H1 (cell line): ENCODE measurements around the gene PEX14. TPM values are rescaled to one million over a fixed set of nuclear protein-coding genes. Genes with fewer than 3 reads are reported as not detected.

Experiments
- CTCF ChIA-PET: fragments of 300-600 bp; sonication (Branson Sonifier 250); formaldehyde crosslinking; loops from one replicate; lab custom pipeline; 2021; ENCODE audit not compliant: partially characterized antibody; lab: Charles Lee
- POLR2A ChIA-PET: fragments of 300-600 bp; sonication (Branson Sonifier 250); formaldehyde crosslinking; loops from one replicate; lab custom pipeline; 2021; ENCODE audit warnings: inconsistent platforms; ENCODE audit not compliant: partially characterized antibody; lab: Charles Lee
- DNase-seq, 2 experiments: peaks; one replicate each; pipeline versions ENCODE4 v3.0.0 to v3.0.0-alpha.2; 2010 to 2022; ENCODE audit warnings: low spot score in 2 of 2, low read depth in 1 of 2, mixed read lengths in 1 of 2
- FAIRE-seq: peaks from 2 replicates; lab custom pipeline; 2011; peaks lifted over from hg19 to GRCh38; lab: Jason Lieb, UNC
- H2AFZ ChIP-seq: 2 replicates; pipeline ENCODE4 v1.8.1; 2012; ENCODE audit warnings: low read length, inconsistent platforms
- H2AK5ac ChIP-seq: 2 replicates; pipeline ENCODE4 v1.6.1; 2013; ENCODE audit warnings: low read depth, low read length
- H2BK120ac ChIP-seq: replicated peaks from 2 replicates; pipeline ENCODE3; 2013; ENCODE audit warnings: low read depth, low read length, inconsistent platforms
- H2BK12ac ChIP-seq: 2 replicates; pipeline ENCODE4 v1.6.1; 2013; ENCODE audit warnings: low read depth, low read length
- H2BK15ac ChIP-seq: 2 replicates; pipeline ENCODE4 v1.6.1; 2013; ENCODE audit warnings: low read length
- H2BK20ac ChIP-seq: 2 replicates; pipeline ENCODE4 v1.6.1; 2013; ENCODE audit warnings: low read length
- H2BK5ac ChIP-seq: 2 replicates; pipeline ENCODE4 v1.6.1; 2013; ENCODE audit warnings: low read depth, low read length
- H3K14ac ChIP-seq: 2 replicates; pipeline ENCODE4 v1.6.1; 2013; ENCODE audit warnings: inconsistent platforms; ENCODE audit not compliant: insufficient read length
- H3K18ac ChIP-seq: 2 replicates; pipeline ENCODE4 v1.6.1; 2013; ENCODE audit warnings: low read length; ENCODE audit errors: extremely low read depth
- H3K23ac ChIP-seq: 2 replicates; pipeline ENCODE4 v1.6.1; 2013; ENCODE audit warnings: inconsistent platforms; ENCODE audit not compliant: insufficient read length
- H3K23me2 ChIP-seq: 2 replicates; pipeline ENCODE4 v1.6.1; 2013; ENCODE audit warnings: low read depth, low read length
- H3K27ac ChIP-seq: 2 replicates; pipeline ENCODE4 v1.6.1; 2011; ENCODE audit warnings: low read depth, low read length, inconsistent platforms
- H3K27me3 ChIP-seq, 4 experiments: replicated peaks in 1 of 4; 1 replicate in 1 of 4; 2 replicates in 3 of 4; pipeline versions ENCODE4 v1.6.1 to v1.8.1; 2011 to 2013; ENCODE audit warnings: low read length in 3 of 4, mild to moderate bottlenecking in 3 of 4, inconsistent platforms in 2 of 4, mixed read lengths in 2 of 4, moderate library complexity in 1 of 4; ENCODE audit not compliant: control insufficient read depth in 3 of 4, insufficient read depth in 3 of 4; ENCODE audit errors: extremely low read depth in 1 of 4
- H3K36me3 ChIP-seq, 4 experiments: 2 replicates each; pipeline versions ENCODE4 v1.6.1 to v1.8.1; 2011 to 2013; ENCODE audit warnings: mild to moderate bottlenecking in 4 of 4, low read length in 3 of 4, moderate library complexity in 2 of 4, control low read depth in 1 of 4, inconsistent platforms in 1 of 4; ENCODE audit not compliant: insufficient read depth in 4 of 4, control insufficient read depth in 2 of 4
- H3K4ac ChIP-seq: replicated peaks from 2 replicates; pipeline ENCODE3; 2013; ENCODE audit warnings: low read length, low read depth, mixed read lengths, inconsistent platforms; ENCODE audit not compliant: insufficient read length
- H3K4me1 ChIP-seq, 4 experiments: replicated peaks in 1 of 4; 1 replicate in 1 of 4; 2 replicates in 3 of 4; pipeline versions ENCODE4 v1.6.1 to v1.8.1; 2011 to 2013; ENCODE audit warnings: low read length in 3 of 4, inconsistent platforms in 2 of 4, mixed read lengths in 1 of 4; ENCODE audit not compliant: insufficient read depth in 4 of 4, control insufficient read depth in 3 of 4
- H3K4me2 ChIP-seq, 2 experiments: 2 replicates each; pipeline versions ENCODE4 v1.6.1 to v1.8.1; 2011 to 2013; ENCODE audit warnings: low read depth in 2 of 2, low read length in 2 of 2, control low read depth in 1 of 2, inconsistent platforms in 1 of 2, mild to moderate bottlenecking in 1 of 2; ENCODE audit not compliant: insufficient read depth in 1 of 2
- H3K4me3 ChIP-seq, 4 experiments: fragments of 200-600, 300-600 bp in 1 of 4; sonication (generic), shearing (Covaris generic), sonication (Bioruptor Twin) in 1 of 4; 2 replicates each; pipeline versions ENCODE4 v1.5.1 to v1.8.1; 2011 to 2016; ENCODE audit warnings: low read length in 4 of 4, low read depth in 3 of 4, control low read depth in 2 of 4, inconsistent platforms in 2 of 4, mild to moderate bottlenecking in 2 of 4, mixed read lengths in 1 of 4, moderate library complexity in 1 of 4; ENCODE audit not compliant: insufficient read depth in 2 of 4; ENCODE audit errors: extremely low read depth in 1 of 4
- H3K56ac ChIP-seq: replicated peaks from 2 replicates; pipeline ENCODE3; 2013; ENCODE audit warnings: low read depth, mild to moderate bottlenecking, mixed read lengths, low read length, inconsistent platforms; ENCODE audit not compliant: insufficient read length
- H3K79me1 ChIP-seq: 2 replicates; pipeline ENCODE4 v1.6.1; 2013; ENCODE audit warnings: low read depth, low read length, control low read depth
- H3K79me2 ChIP-seq, 2 experiments: 2 replicates each; pipeline versions ENCODE4 v1.6.1 to v1.8.1; 2012 to 2013; ENCODE audit warnings: low read length in 2 of 2, mild to moderate bottlenecking in 2 of 2, inconsistent platforms in 1 of 2; ENCODE audit not compliant: insufficient read depth in 2 of 2, control insufficient read depth in 1 of 2
- H3K9ac ChIP-seq, 4 experiments: replicated peaks in 1 of 4; 1 replicate in 1 of 4; 2 replicates in 3 of 4; pipeline versions ENCODE4 v1.6.1 to v1.8.1; 2011 to 2013; ENCODE audit warnings: low read depth in 3 of 4, low read length in 3 of 4, control low read depth in 2 of 4, mild to moderate bottlenecking in 2 of 4, moderate library complexity in 2 of 4, inconsistent platforms in 1 of 4; ENCODE audit errors: extremely low read depth in 1 of 4
- H3K9me3 ChIP-seq, 2 experiments: 2 replicates each; pipeline versions ENCODE4 v1.6.1 to v1.8.1; 2012 to 2013; ENCODE audit warnings: mild to moderate bottlenecking in 2 of 2, moderate library complexity in 2 of 2, control low read depth in 1 of 2, inconsistent platforms in 1 of 2, low read depth in 1 of 2, low read length in 1 of 2, mixed read lengths in 1 of 2; ENCODE audit not compliant: insufficient read depth in 2 of 2
- H4K20me1 ChIP-seq, 2 experiments: replicated peaks in 1 of 2; 2 replicates each; pipeline versions ENCODE3 to v1.8.1; 2011 to 2013; ENCODE audit warnings: inconsistent platforms in 2 of 2, low read length in 2 of 2, mild to moderate bottlenecking in 1 of 2; ENCODE audit not compliant: insufficient read depth in 2 of 2, control insufficient read depth in 1 of 2
- H4K5ac ChIP-seq: 2 replicates; pipeline ENCODE4 v1.6.1; 2013; ENCODE audit warnings: low read length, low read depth, mixed read lengths, inconsistent platforms; ENCODE audit not compliant: insufficient read length
- H4K8ac ChIP-seq: 2 replicates; pipeline ENCODE4 v1.8.0; 2013; ENCODE audit warnings: mild to moderate bottlenecking, moderate library complexity, low read length, inconsistent platforms; ENCODE audit not compliant: insufficient read depth; ENCODE audit errors: extremely low read depth
- H4K91ac ChIP-seq: replicated peaks from 2 replicates; pipeline ENCODE3; 2013; ENCODE audit warnings: low read length, mixed read lengths, inconsistent platforms; ENCODE audit not compliant: insufficient read length
- GABPA ChIP-seq: IDR thresholded peaks from 2 replicates; pipeline ENCODE4 v1.6.1; 2011; ENCODE audit warnings: mild to moderate bottlenecking, low read length, moderate library complexity, borderline replicate concordance; ENCODE audit not compliant: insufficient read depth
- POLR2AphosphoS5 ChIP-seq: IDR thresholded peaks from 2 replicates; pipeline ENCODE4 v1.6.1; 2011; ENCODE audit warnings: low read depth, low read length
- RAD21 ChIP-seq, 2 experiments: IDR thresholded peaks in 1 of 2; conservative IDR thresholded peaks in 1 of 2; 2 replicates each; pipeline ENCODE4 v1.6.1; 2011; ENCODE audit warnings: low read depth in 2 of 2, low read length in 2 of 2, improper control_type of control experiment in 1 of 2, inconsistent platforms in 1 of 2, mild to moderate bottlenecking in 1 of 2, moderate library complexity in 1 of 2
- WGBS, 2 experiments: shearing (Covaris generic) in 1 of 2; methylation state at CpG; one replicate each; pipeline versions ENCODE4 v1.1.6 to v1.1.7; 2013 to 2015; ENCODE audit warnings: low lambda C conversion rate in 2 of 2, mixed read lengths in 2 of 2, inconsistent platforms in 1 of 2, low coverage in 1 of 2, missing lambda C conversion rate in 1 of 2; ENCODE audit not compliant: insufficient replicate concordance in 2 of 2, insufficient coverage in 1 of 2, insufficient read length in 1 of 2; ENCODE audit errors: extremely low coverage in 1 of 2, missing lambda C conversion rate in 1 of 2; 5-methylcytosine and 5-hydroxymethylcytosine counted together
- polyA plus RNA-seq, 7 experiments: library from polyadenylated mRNA; depleted of rRNA in 3 of 7; stranded (reverse) in 5 of 7; unstranded in 2 of 7; fragments of >200 nt in 5 of 7; fragments of 200-250 nt in 2 of 7; gene quantifications; 1 replicate in 5 of 7; 2 replicates in 1 of 7; 4 replicates in 1 of 7; pipeline versions ENCODE4 v1.2.1 to v1.2.3, GENCODE V29; 2011 to 2013; ENCODE audit warnings: missing spikeins in 2 of 7, mixed read lengths in 2 of 7
- total RNA-seq: library from RNA; stranded (reverse); fragmentation: NEBNext Ultra II Directional; extraction: Animal tissue kit (Norgen Biotek cat#: 25700); gene quantifications from 2 replicates; pipeline ENCODE4 v1.2.1, GENCODE V29; 2021

PEX14 gene
- total and polyA plus RNA-seq, 2 of the 8 experiments (the other 6 are each of a cell fraction or from before 2014, with no cell fraction given) = 13.0 to 19.8 TPM

- Histone ChIP-seq H3K4me3 (no peak overlapping the region), H3K27me3 (peaks cover 0 to 2% (median 0%) of the 10 kb centered on the region in 4 experiments; a peak in 1 of 7 replicates), H4K8ac (peak overlapping the region; percentile 81; the same call in 1 of the 2 replicates), H3K9me3 (no peaks in the 10 kb centered on the region), H2BK15ac (no peak overlapping the region), H2BK5ac (no peak overlapping the region), H4K91ac (no peak overlapping the region), H3K14ac (no peak overlapping the region), H3K18ac (no peak overlapping the region; the same call in 1 of the 2 replicates), H3K4me2 (no peak overlapping the region), H2BK120ac (no peak overlapping the region), H3K36me3 (peaks cover 0 to 3% (median 1%) of the 10 kb centered on the region in 4 experiments; a peak in 5 of 8 replicates), H3K4ac (no peak overlapping the region), H2AK5ac (no peak overlapping the region), H3K56ac (no peak overlapping the region), H3K79me1 (no peaks in the 10 kb centered on the region; the same call in none of the 2 replicates), H2BK12ac (0 out of 2 replicates have a peak overlapping the region, but pooled peaks have one; percentile 60), H2AFZ (no peak overlapping the region), H2BK20ac (no peak overlapping the region), H3K9ac (no peak overlapping the region), H3K23ac (no peak overlapping the region), H4K5ac (no peak overlapping the region), H3K27ac (no peak overlapping the region), H3K4me1 (peaks cover 0 to 23% (median 13%) of the 10 kb centered on the region in 4 experiments; a peak in 5 of 7 replicates), H3K79me2 (no peaks in the 10 kb centered on the region), H4K20me1 (peaks cover 1 to 12% of the 10 kb centered on the region in 2 experiments), H3K23me2 (peaks cover 12% of the 10 kb centered on the region)
- WGBS, 2 experiments = 35% methylated on average over 11 of the region's 15 CpGs; no CpG with 5 or more reads in 1 of the 2 experiments
- ChIA-PET CTCF (interaction anchor here (0.9 to 1.4 kb wide), 7 partner anchors 10 to 206 kb away, joined by 3 to 4 read pairs (median 3); no protein-coding TSS in a partner anchor), POLR2A (interaction anchor here (1.0 to 1.5 kb wide), 3 partner anchors 13 to 41 kb away, joined by 3 to 5 read pairs (median 3); no protein-coding TSS in a partner anchor)
- FAIRE-seq (no peak), DNase-seq (peak in 1 of 2 experiments; percentile 81)
- TF ChIP-seq POLR2AphosphoS5 (no peak), GABPA (peak; percentile 76), RAD21 (IDR thresholded peaks at IDR 0.05 in 1 of 2, conservative IDR thresholded peaks at IDR 0.05 in 1 of 2; ENCODE audit: low read depth in 2 of 2, low read length in 2 of 2) (peak in 1 of 2 experiments; percentile 21; a peak in 1 of 4 replicates)
These were observed 188.9 kb downstream of the PEX14 start for GRCh38 chr1:10663678-10664035.
